ENCODE results near the gene HLA-B. TPM values are rescaled to one million over a fixed set of nuclear protein-coding genes. Genes with fewer than 3 reads are reported as not detected.
A peak's percentile ranks its signal among the peaks of the same experiment; 100 is the strongest.

Gene HLA-B
- polyA plus RNA-seq, 3 donors, result 5,055 to 6,999 (median 6,126) TPM

- no peaks in the 10 kb centered on the region for H3K9me3 ChIP-seq (replicated peaks in 1 of 2; ENCODE audit: control insufficient read depth in 1 of 2, insufficient read depth in 1 of 2, low read length in 2 of 2)
- H3K27ac Mint-ChIP-seq, result peak overlapping the region; percentile 87 to 100 (median 100)
- DNase-seq, result no peak
- peak overlapping the region; percentile 98 for H3K9ac ChIP-seq (ENCODE audit: insufficient read depth, low read length, poor library complexity, severe bottlenecking)
- peak overlapping the region; percentile 99 for H3K4me2 ChIP-seq (replicated peaks; ENCODE audit: extremely low read depth, low read length, poor library complexity, severe bottlenecking)
- WGBS (ENCODE audit: insufficient coverage), result 100% methylated on average over 3 of the region's 11 CpGs
- intact Hi-C loops (cut with micrococcal nuclease), result loop anchor here (5.0 kb wide), 2 partner anchors 43 to 88 kb away; no protein-coding TSS in a partner anchor
- peaks cover 61% of the 10 kb centered on the region for H4K20me1 ChIP-seq (ENCODE audit: insufficient read depth, low read length)
- no peaks in the 10 kb centered on the region for H3K27me3 ChIP-seq (ENCODE audit: control insufficient read depth in 2 of 2, insufficient read depth in 2 of 2, low read length in 2 of 2)
- H3K36me3 Mint-ChIP-seq, result peaks cover 36 to 43% of the 10 kb centered on the region in 2 donors
- peak overlapping the region; percentile 75 to 95 for H3K27ac ChIP-seq (ENCODE audit: low read depth in 1 of 2, low read length in 2 of 2)
- peak overlapping the region; percentile 95 to 97 for H3K4me3 Mint-ChIP-seq
- peak overlapping the region; percentile 85 to 98 (median 88) for H3K4me3 ChIP-seq (replicated peaks in 1 of 3; ENCODE audit: low read depth in 2 of 3, low read length in 3 of 3)
- peaks cover 0 to 3% (median 2%) of the 10 kb centered on the region in 7 donors for H3K9me3 Mint-ChIP-seq
- H3K79me2 ChIP-seq (ENCODE audit: insufficient read depth, low read length), result peaks cover 46% of the 10 kb centered on the region
- H2AFZ ChIP-seq (ENCODE audit: insufficient read depth, low read depth, low read length, poor library complexity, severe bottlenecking), result no peak overlapping the region
- H3K27me3 Mint-ChIP-seq (ENCODE audit: low read depth in 3 of 3), result peaks cover 0 to 18% (median 2%) of the 10 kb centered on the region in 3 donors
- no peak for TF ChIP-seq CTCF (IDR thresholded peaks at IDR 0.05)
- peaks cover 50% of the 10 kb centered on the region for H3K4me1 Mint-ChIP-seq
- H3K36me3 ChIP-seq (replicated peaks in 1 of 2; ENCODE audit: control insufficient read depth in 1 of 2, insufficient read depth in 2 of 2, low read length in 2 of 2), result peaks cover 27 to 33% of the 10 kb centered on the region in 2 donors
- peaks cover 29 to 43% of the 10 kb centered on the region in 2 donors for H3K4me1 ChIP-seq (ENCODE audit: control insufficient read depth in 1 of 2, insufficient read depth in 2 of 2, low read length in 2 of 2)
Observed at GRCh38 chr6:31354864-31355582, 2.0 kb downstream of the HLA-B start.

- H3K4me2 ChIP-seq (replicated peaks; ENCODE audit: extremely low read depth, low read length, poor library complexity, severe bottlenecking), result peak overlapping the region; percentile 99
- H3K4me3 ChIP-seq (replicated peaks in 1 of 3; ENCODE audit: low read depth in 2 of 3, low read length in 3 of 3), result peak overlapping the region; percentile 85 to 98 (median 88)
- no peak for TF ChIP-seq CTCF (IDR thresholded peaks at IDR 0.05)
- H3K27ac Mint-ChIP-seq, result peak overlapping the region; percentile 85 to 100 (median 91)
- intact Hi-C loops (cut with micrococcal nuclease), result loop anchor here (5.0 kb wide), 2 partner anchors 42 to 87 kb away; no protein-coding TSS in a partner anchor
- DNase-seq, result peak; percentile 28 to 42 (median 33)
- 71% methylated on average over 2 of the region's 11 CpGs for WGBS (ENCODE audit: insufficient coverage)
- H3K9me3 Mint-ChIP-seq, result peaks cover 0 to 3% (median 2%) of the 10 kb centered on the region in 7 donors
- H3K4me1 Mint-ChIP-seq, result peaks cover 50% of the 10 kb centered on the region
- peak overlapping the region; percentile 75 to 95 for H3K27ac ChIP-seq (ENCODE audit: low read depth in 1 of 2, low read length in 2 of 2)
- peaks cover 29 to 43% of the 10 kb centered on the region in 2 donors for H3K4me1 ChIP-seq (ENCODE audit: control insufficient read depth in 1 of 2, insufficient read depth in 2 of 2, low read length in 2 of 2)
- peaks cover 46% of the 10 kb centered on the region for H3K79me2 ChIP-seq (ENCODE audit: insufficient read depth, low read length)
- peaks cover 27 to 33% of the 10 kb centered on the region in 2 donors for H3K36me3 ChIP-seq (replicated peaks in 1 of 2; ENCODE audit: control insufficient read depth in 1 of 2, insufficient read depth in 2 of 2, low read length in 2 of 2)
- no peak overlapping the region for H2AFZ ChIP-seq (ENCODE audit: insufficient read depth, low read depth, low read length, poor library complexity, severe bottlenecking)
- peaks cover 36 to 43% of the 10 kb centered on the region in 2 donors for H3K36me3 Mint-ChIP-seq
- peak overlapping the region; percentile 98 for H3K9ac ChIP-seq (ENCODE audit: insufficient read depth, low read length, poor library complexity, severe bottlenecking)
- H3K9me3 ChIP-seq (replicated peaks in 1 of 2; ENCODE audit: control insufficient read depth in 1 of 2, insufficient read depth in 1 of 2, low read length in 2 of 2), result no peaks in the 10 kb centered on the region
- peak overlapping the region; percentile 95 to 97 for H3K4me3 Mint-ChIP-seq
- no peaks in the 10 kb centered on the region for H3K27me3 ChIP-seq (ENCODE audit: control insufficient read depth in 2 of 2, insufficient read depth in 2 of 2, low read length in 2 of 2)
- H3K27me3 Mint-ChIP-seq (ENCODE audit: low read depth in 3 of 3), result peaks cover 0 to 18% (median 2%) of the 10 kb centered on the region in 3 donors
- H4K20me1 ChIP-seq (ENCODE audit: insufficient read depth, low read length), result peaks cover 61% of the 10 kb centered on the region
Observed at GRCh38 chr6:31354158-31354863, 2.7 kb downstream of the HLA-B start.
